ENCODE results near the gene CCT7.
"Not testable (repeated sequence)": the region's sequence is repeated elsewhere in the genome, so short reads cannot be mapped to it uniquely, and the experiment has no call there.

The CCT7 gene

DNA sequence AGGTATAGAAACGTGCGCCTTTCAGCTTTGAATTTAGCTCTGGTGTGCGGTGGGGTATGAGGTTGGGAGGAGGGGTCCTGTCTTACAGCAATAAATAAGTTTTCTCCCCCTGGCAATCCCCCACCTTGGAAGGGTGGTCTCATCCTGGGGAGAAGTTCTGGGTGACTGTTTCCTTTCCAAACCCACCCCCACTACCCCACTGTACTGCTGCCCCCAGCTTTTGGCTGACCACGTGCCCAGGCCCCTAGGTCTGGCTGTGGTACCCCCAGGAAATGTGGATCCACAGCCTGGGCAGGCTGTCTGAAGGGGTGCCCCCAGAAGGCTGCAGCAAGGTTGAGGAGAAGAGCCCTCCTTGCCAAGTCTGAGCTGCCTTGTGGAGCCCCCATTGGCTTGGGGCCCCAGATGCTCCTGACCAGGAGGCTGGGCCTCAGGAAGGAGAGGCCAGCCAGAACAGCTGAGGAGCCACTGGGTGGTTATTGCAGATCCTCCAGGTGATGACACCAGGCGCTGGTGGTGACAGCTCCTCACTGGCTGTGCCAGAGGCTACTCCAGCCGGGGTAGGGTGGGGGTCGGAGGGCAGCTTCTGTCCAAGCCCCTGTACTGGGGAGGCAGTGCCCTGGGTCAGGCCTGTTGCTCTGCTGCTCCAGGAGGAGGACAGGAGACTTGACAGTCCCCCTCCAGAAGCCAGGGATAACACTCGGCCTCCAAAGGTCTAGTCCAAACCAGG is 24.2 kb downstream of the CCT7 start:
- Histone ChIP-seq H3K36me3 (ENCODE audit: insufficient read depth, low read depth, low read length) (peaks cover 32% of the 10 kb centered on the region), H3K9me3 (ENCODE audit: insufficient read depth, low read depth, low read length) (no peaks in the 10 kb centered on the region), H3K9ac (ENCODE audit: low read depth, low read length) (no peak overlapping the region), H3K27me3 (ENCODE audit: insufficient read depth, low read length) (no peaks in the 10 kb centered on the region), H3K4me1 (ENCODE audit: insufficient read depth, low read length) (no peaks in the 10 kb centered on the region; the same call in 1 of the 2 replicates), H3K27ac (ENCODE audit: low read length) (no peak overlapping the region), H3K4me3 (ENCODE audit: low read length) (no peak overlapping the region)

DNA sequence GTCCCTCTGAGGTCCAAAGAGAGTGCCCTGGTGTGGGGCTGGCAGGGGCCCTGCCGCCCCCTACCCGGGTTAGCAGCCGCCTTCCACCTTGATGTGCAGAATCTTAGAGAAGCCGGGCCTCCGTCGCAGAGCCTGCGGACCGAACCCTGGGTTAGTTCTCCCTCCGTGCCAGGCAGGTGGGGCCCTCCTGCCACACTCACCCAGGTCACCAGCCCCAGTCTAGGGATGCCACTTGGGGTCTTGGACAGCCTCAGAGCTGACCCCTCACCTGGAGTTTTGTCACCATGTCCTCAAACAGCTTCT is 24.8 kb downstream of the CCT7 start:
- Histone ChIP-seq H3K27me3 (ENCODE audit: insufficient read depth, low read length) (no peaks in the 10 kb centered on the region), H3K36me3 (ENCODE audit: insufficient read depth, low read depth, low read length) (peaks cover 26% of the 10 kb centered on the region), H3K27ac (ENCODE audit: low read length) (no peak overlapping the region)

DNA sequence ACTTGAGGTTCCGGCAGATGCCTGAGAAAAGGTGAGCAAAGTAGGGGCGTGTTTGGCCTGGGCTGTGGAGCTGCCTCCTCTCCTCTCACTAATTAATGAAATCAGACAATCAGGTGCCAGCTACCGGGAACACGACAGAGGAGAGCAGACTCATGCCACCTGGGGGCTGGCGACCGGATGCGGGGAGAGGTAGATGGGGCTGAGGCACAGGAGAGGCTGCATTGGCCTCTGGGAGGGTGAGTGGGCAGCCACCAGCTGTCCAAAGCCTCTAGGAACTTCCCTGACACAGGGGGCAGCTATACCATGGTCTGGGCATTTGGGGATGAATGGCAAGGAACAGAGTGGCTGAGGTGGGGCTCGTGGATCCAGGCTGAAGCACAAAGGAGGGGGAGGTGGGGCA is 25.2 kb downstream of the CCT7 start:
- no peaks in the 10 kb centered on the region; the same call in 1 of the 2 replicates for H3K4me1 ChIP-seq (ENCODE audit: insufficient read depth, low read length)
- no peaks in the 10 kb centered on the region for H3K9me3 ChIP-seq (ENCODE audit: insufficient read depth, low read depth, low read length)
- H3K9ac ChIP-seq (ENCODE audit: low read depth, low read length) = no peak overlapping the region
- H3K4me3 ChIP-seq (ENCODE audit: low read length) = no peak overlapping the region
- no peak overlapping the region for H3K27ac ChIP-seq (ENCODE audit: low read length)
- H3K36me3 ChIP-seq (ENCODE audit: insufficient read depth, low read depth, low read length) = peaks cover 22% of the 10 kb centered on the region; the same call in 1 of the 2 replicates
- no peaks in the 10 kb centered on the region for H3K27me3 ChIP-seq (ENCODE audit: insufficient read depth, low read length)

More for the DNA sequence above, 24.8 kb downstream of the CCT7 start:
- Histone ChIP-seq H3K4me3 (ENCODE audit: low read length) (no peak overlapping the region), H3K9me3 (ENCODE audit: insufficient read depth, low read depth, low read length) (no peaks in the 10 kb centered on the region), H3K4me1 (ENCODE audit: insufficient read depth, low read length) (no peaks in the 10 kb centered on the region; the same call in 1 of the 2 replicates), H3K9ac (ENCODE audit: low read depth, low read length) (no peak overlapping the region)

DNA sequence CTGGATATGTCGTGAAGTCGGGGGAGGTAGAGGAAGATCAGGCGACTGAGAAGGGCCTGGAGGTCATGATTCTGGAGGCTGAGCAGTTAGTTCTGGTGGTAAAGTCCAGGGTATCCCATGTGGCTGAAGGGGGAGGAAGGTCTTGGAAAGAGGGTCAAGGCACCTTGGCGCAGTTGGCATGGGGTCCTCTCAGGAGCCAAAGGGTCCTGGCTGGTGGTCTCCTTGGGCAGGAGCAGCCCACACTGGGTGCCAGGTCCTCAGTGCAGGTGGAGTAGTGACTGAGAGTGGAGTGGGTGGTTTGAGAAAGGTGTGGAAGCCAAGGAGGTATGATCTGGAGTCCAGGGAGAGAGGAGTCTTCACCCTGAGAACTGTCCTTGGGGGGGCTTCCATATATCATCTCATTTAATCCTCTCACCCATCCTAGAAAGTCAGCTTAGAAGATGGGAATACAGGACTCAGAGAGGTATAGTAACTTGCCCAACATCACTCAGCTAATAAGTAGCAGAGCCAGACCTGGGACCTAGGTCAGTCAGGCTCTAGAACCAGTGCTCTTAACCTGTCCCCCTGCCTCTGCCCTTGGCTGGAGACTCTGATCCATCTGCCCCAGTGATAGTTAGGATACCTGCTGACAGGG is 25.7 kb downstream of the CCT7 start:
- Histone ChIP-seq H3K4me1 (ENCODE audit: insufficient read depth, low read length) (no peaks in the 10 kb centered on the region; the same call in 1 of the 2 replicates), H3K36me3 (ENCODE audit: insufficient read depth, low read depth, low read length) (peaks cover 17% of the 10 kb centered on the region; the same call in 1 of the 2 replicates), H3K9me3 (ENCODE audit: insufficient read depth, low read depth, low read length) (no peaks in the 10 kb centered on the region), H3K27ac (ENCODE audit: low read length) (no peak overlapping the region), H3K4me3 (ENCODE audit: low read length) (no peak overlapping the region), H3K27me3 (ENCODE audit: insufficient read depth, low read length) (no peaks in the 10 kb centered on the region), H3K9ac (ENCODE audit: low read depth, low read length) (no peak overlapping the region)

DNA sequence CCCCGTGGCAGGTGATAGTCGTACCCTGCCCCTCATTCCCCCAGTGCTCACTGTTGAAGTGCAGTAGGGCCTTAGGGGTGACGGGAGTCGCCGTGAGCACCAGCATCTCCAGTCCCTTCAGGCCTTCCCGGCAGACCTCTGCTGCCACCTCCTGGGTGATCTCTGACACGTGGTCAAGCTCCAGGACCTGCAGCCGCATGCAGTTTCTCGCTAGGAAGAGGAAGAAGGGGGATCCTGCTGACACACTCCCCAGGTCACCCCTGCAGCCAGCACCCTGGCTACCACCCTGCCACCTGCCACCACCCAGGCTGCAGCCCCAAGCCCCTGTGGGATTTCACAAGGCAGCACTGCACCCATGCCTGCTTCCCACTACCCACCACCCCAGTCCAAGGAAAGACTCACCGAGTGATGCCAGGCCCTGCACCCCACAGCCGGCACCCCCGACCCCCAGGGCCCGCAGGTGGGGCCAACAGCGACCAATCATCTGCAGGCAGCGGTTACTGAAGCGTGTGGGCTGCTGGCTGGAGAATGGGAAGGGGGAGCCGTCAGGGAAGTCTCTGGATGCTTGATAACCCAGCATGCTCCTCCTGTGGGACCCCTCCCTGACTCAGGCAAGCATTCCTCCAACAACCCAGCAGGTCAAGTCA is 26.4 kb downstream of the CCT7 start:
- no peak overlapping the region for H3K4me3 ChIP-seq (ENCODE audit: low read length)
- H3K36me3 ChIP-seq (ENCODE audit: insufficient read depth, low read depth, low read length) = peaks cover 17% of the 10 kb centered on the region; the same call in 1 of the 2 replicates
- no peaks in the 10 kb centered on the region; the same call in 1 of the 2 replicates for H3K4me1 ChIP-seq (ENCODE audit: insufficient read depth, low read length)
- no peaks in the 10 kb centered on the region for H3K27me3 ChIP-seq (ENCODE audit: insufficient read depth, low read length)
- H3K9ac ChIP-seq (ENCODE audit: low read depth, low read length) = peak overlapping the region; percentile 32; the same call in 1 of the 2 replicates
- H3K9me3 ChIP-seq (ENCODE audit: insufficient read depth, low read depth, low read length) = no peaks in the 10 kb centered on the region
- H3K27ac ChIP-seq (ENCODE audit: low read length) = no peak overlapping the region

DNA sequence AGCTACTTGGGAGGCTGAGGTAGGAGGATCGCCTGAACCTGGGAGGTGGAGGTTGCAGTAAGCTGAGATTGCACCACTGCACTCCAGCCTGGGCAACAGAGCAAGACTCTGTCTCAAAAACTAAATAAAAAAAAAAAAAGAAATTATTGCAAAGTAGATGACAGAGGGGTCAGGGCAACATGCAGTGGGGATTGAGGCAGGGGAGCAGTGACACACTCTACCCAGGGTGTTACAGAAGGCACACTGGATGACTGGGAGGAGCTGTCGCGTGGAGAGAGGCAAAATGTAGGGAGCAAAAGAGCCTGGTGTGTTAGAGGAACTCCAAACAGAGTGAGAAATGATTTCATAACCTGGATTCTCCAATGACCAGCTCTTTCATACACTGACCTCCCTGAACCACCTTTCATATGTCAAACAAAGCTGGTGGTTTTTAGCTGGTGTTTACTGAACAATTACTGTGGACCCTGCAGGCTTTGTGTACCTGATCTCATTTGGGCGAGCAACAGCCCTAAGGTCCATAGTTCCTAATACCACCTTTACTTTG is 28.1 kb downstream of the CCT7 start:
- Histone ChIP-seq H3K36me3 (ENCODE audit: insufficient read depth, low read depth, low read length) (peaks cover 17% of the 10 kb centered on the region; the same call in 1 of the 2 replicates), H3K4me1 (ENCODE audit: insufficient read depth, low read length) (no peaks in the 10 kb centered on the region; the same call in 1 of the 2 replicates), H3K27ac (ENCODE audit: low read length) (no peak overlapping the region), H3K9ac (ENCODE audit: low read depth, low read length) (no peak overlapping the region), H3K27me3 (ENCODE audit: insufficient read depth, low read length) (peaks cover 7% of the 10 kb centered on the region), H3K9me3 (ENCODE audit: insufficient read depth, low read depth, low read length) (no peaks in the 10 kb centered on the region), H3K4me3 (ENCODE audit: low read length) (no peak overlapping the region)

DNA sequence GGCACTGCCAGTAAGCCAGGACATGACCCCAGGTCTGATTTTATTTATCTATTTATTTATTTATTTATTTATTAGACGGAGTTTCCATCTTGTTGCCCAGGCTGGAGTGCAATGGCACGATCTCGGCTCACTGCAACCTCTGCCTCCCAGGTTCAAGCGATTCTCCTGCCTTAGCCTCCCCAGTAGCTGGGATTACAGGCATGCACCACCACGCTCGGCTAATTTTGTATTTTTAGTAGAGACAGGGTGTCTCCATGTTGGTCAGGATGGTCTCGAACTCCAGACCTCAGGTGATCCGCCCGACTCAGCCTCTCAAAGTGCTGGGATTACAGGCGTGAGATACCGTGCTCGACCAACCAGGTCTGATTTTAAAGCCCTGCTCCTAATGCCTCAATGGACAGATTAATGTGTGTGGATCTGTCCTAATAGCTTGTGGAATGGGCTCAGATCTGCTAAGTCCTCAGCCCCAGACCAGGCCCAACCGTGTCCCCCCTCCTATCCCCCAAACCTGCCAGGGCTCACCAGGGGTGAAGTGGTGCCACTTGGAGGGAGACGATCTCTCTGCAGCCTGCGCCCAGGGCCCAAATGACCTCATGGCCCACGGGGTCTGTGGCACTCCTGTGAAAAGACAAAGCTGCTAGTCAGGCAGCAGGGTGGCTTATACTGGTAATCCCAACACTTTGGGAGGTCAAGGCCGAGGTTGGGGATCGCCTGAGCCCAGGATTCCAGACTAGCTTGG is 28.8 kb downstream of the CCT7 start:
- H3K9me3 ChIP-seq (ENCODE audit: insufficient read depth, low read depth, low read length); H3K9ac ChIP-seq (ENCODE audit: low read depth, low read length); H3K27ac ChIP-seq (ENCODE audit: low read length); H3K4me1 ChIP-seq (ENCODE audit: insufficient read depth, low read length); H3K4me3 ChIP-seq (ENCODE audit: low read length): not testable (repeated sequence)
- Histone ChIP-seq H3K36me3 (ENCODE audit: insufficient read depth, low read depth, low read length) (peaks cover 17% of the 10 kb centered on the region; the same call in 1 of the 2 replicates), H3K27me3 (ENCODE audit: insufficient read depth, low read length) (peaks cover 13% of the 10 kb centered on the region)

DNA sequence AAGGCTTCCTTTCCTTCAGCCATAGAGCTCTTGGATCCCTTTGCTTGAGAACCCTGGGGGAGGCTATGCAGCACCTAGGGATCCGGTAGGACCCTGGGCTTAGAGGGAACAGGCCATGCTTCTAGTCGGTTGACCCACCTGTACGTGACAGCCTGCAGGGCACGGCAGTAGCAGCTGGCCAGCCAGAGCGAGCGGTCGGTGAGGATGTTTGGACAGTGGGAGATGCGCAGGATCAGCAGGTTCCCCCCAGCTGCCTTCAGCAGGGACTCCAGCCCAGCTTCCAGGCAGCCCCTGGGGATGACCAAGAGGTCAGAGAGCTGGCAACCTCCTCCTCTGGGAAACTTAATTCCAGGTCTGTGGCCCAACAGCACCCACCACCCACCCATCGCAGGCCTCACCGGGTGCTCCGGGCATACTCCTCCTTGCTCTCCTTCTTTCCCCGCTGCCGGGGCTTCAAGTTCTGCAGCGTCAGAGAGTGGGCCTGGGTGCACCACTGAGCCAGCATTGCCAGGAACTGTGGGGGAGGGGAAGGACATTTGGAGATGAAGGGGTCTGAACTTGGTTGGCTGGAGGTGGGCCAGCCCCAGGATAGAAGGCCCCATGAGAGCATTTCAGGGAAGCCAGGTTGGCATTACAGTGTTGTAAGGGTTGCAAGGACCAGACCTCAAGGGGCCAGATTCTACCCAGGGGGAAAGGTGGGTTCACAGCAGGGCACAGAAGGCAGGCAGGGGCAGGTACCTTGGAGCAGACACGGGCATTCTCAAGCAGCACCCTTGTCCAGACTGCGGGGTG is 29.6 kb downstream of the CCT7 start:
- H3K27me3 ChIP-seq (ENCODE audit: insufficient read depth, low read length) = peaks cover 22% of the 10 kb centered on the region
- no peak overlapping the region for H3K4me3 ChIP-seq (ENCODE audit: low read length)
- H3K9ac ChIP-seq (ENCODE audit: low read depth, low read length) = no peak overlapping the region
- H3K36me3 ChIP-seq (ENCODE audit: insufficient read depth, low read depth, low read length) = peaks cover 12% of the 10 kb centered on the region; the same call in 1 of the 2 replicates
- H3K9me3 ChIP-seq (ENCODE audit: insufficient read depth, low read depth, low read length) = no peaks in the 10 kb centered on the region
- H3K27ac ChIP-seq (ENCODE audit: low read length) = no peak overlapping the region
- H3K4me1 ChIP-seq (ENCODE audit: insufficient read depth, low read length) = no peaks in the 10 kb centered on the region; the same call in 1 of the 2 replicates

DNA sequence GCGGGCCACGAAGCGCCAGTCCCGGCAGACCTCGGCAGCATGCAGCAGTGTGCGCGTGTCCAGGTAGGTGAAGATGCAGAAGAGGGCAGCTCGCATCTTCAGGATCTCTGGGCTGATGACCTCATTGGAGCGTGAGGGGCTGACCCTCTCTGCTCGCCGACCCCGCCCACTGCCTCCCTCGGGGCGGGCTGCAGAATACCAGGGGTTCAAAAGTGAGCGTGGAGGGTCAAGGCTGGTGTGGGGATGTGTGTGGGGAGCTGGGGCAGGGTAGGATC is 30.2 kb downstream of the CCT7 start:
- no peak overlapping the region for H3K4me3 ChIP-seq (ENCODE audit: low read length)
- H3K4me1 ChIP-seq (ENCODE audit: insufficient read depth, low read length) = no peaks in the 10 kb centered on the region; the same call in 1 of the 2 replicates
- peaks cover 12% of the 10 kb centered on the region; the same call in 1 of the 2 replicates for H3K36me3 ChIP-seq (ENCODE audit: insufficient read depth, low read depth, low read length)
- H3K27ac ChIP-seq (ENCODE audit: low read length) = no peak overlapping the region
- H3K9me3 ChIP-seq (ENCODE audit: insufficient read depth, low read depth, low read length) = no peaks in the 10 kb centered on the region
- no peak overlapping the region for H3K9ac ChIP-seq (ENCODE audit: low read depth, low read length)
- peaks cover 27% of the 10 kb centered on the region for H3K27me3 ChIP-seq (ENCODE audit: insufficient read depth, low read length)

DNA sequence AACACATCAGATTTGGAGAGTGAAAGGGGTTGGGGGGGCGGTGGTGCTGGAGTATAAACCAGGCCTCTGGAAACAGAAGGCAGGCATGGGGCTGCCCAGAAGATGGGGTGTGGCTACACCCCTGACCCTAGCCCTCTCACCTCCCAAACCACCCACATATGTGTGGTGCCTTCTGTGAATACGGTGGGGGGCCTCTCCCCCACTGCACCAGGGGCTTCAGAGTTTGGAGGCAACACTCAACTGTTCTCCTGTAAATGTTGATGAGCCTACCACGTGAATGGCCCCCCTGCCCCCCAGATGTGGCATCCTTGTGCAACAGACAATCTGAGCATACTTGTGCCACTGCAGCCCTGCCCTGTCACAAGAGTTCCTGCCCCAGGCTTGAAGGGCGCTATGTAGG is 30.7 kb downstream of the CCT7 start:
- Histone ChIP-seq H3K27ac (ENCODE audit: low read length) (no peak overlapping the region), H3K4me1 (ENCODE audit: insufficient read depth, low read length) (no peaks in the 10 kb centered on the region; the same call in 1 of the 2 replicates), H3K9ac (ENCODE audit: low read depth, low read length) (no peak overlapping the region), H3K4me3 (ENCODE audit: low read length) (no peak overlapping the region), H3K9me3 (ENCODE audit: insufficient read depth, low read depth, low read length) (no peaks in the 10 kb centered on the region), H3K36me3 (ENCODE audit: insufficient read depth, low read depth, low read length) (peaks cover 8% of the 10 kb centered on the region; the same call in 1 of the 2 replicates), H3K27me3 (ENCODE audit: insufficient read depth, low read length) (peaks cover 33% of the 10 kb centered on the region)
